ENCODE data around the gene CDK1. TPM values are rescaled to one million over a fixed set of nuclear protein-coding genes. Genes with fewer than 3 reads are reported as not detected.

Gene CDK1
- total RNA-seq, 1 experiment from 2014 or later: 98.9 TPM

GRCh38 chr10:60767424-60767823 lies 10.9 kb upstream of the CDK1 start:
- TF ChIP-seq ZBTB43 (CRISPR knock-in tag; IDR thresholded peaks at IDR 0.05) (no peak), ELF4 (CRISPR knock-in tag; IDR thresholded peaks at IDR 0.05; ENCODE audit: low read depth) (no peak), EMX1 (CRISPR knock-in tag; IDR thresholded peaks at IDR 0.05) (no peak), GABPB1 (CRISPR knock-in tag; IDR thresholded peaks at IDR 0.05) (no peak), PRRX2 (CRISPR knock-in tag; IDR thresholded peaks at IDR 0.05) (no peak), TEAD1 (CRISPR knock-in tag; IDR thresholded peaks at IDR 0.05) (no peak), MYBL2 (CRISPR knock-in tag; IDR thresholded peaks at IDR 0.05) (no peak), ZSCAN18 (CRISPR knock-in tag; IDR thresholded peaks at IDR 0.05) (no peak), NFYB (CRISPR knock-in tag; conservative IDR thresholded peaks at IDR 0.05; ENCODE audit: low read depth) (no peak), USF1 (CRISPR knock-in tag; IDR thresholded peaks at IDR 0.05) (no peak), HMGXB4 (CRISPR knock-in tag; IDR thresholded peaks at IDR 0.05) (no peak), IRF2 (CRISPR knock-in tag; IDR thresholded peaks at IDR 0.05; ENCODE audit: borderline replicate concordance, low read depth) (no peak), MXD4 (CRISPR knock-in tag; IDR thresholded peaks at IDR 0.05; ENCODE audit: borderline replicate concordance) (no peak), ATF2 (CRISPR knock-in tag; IDR thresholded peaks at IDR 0.05; ENCODE audit: borderline replicate concordance, low read depth) (no peak), NFE2L1 (CRISPR knock-in tag; IDR thresholded peaks at IDR 0.05) (no peak), ZNF138 (CRISPR knock-in tag; conservative IDR thresholded peaks at IDR 0.05) (no peak), AR (CRISPR knock-in tag; IDR thresholded peaks at IDR 0.05) (no peak), ZNF396 (CRISPR knock-in tag; IDR thresholded peaks at IDR 0.05; ENCODE audit: borderline replicate concordance) (no peak)
- ChIA-PET CTCF (interaction anchor here (0.9 to 1.4 kb wide), 2 partner anchors 32 to 322 kb away, joined by 3 to 4 read pairs; no protein-coding TSS in a partner anchor), POLR2A (no interaction called here)
- Mint-ChIP-seq H3K36me3 (no peaks in the 10 kb centered on the region; the same call in none of the 2 replicates), H3K27me3 (ENCODE audit: low read depth) (no peaks in the 10 kb centered on the region), H3K4me3 (no peak overlapping the region), H3K9me3 (peaks cover 17% of the 10 kb centered on the region), H3K4me1 (peaks cover 23% of the 10 kb centered on the region), H3K27ac (no peak overlapping the region)
- no peak for ATAC-seq
- no peak for DNase-seq (ENCODE audit: low spot score)

Measured in WTC11 (cell line).